GM18502 (cell line): ENCODE data around the gene HOXB3.

Experiments
- ATAC-seq: cut with Tn5 transposase; IDR thresholded peaks from one replicate; pipeline ENCODE4 v1.9.1; 2021; ENCODE audit warnings: mild to moderate bottlenecking; ENCODE audit not compliant: unreplicated experiment, poor library complexity

Gene HOXB3

DNA sequence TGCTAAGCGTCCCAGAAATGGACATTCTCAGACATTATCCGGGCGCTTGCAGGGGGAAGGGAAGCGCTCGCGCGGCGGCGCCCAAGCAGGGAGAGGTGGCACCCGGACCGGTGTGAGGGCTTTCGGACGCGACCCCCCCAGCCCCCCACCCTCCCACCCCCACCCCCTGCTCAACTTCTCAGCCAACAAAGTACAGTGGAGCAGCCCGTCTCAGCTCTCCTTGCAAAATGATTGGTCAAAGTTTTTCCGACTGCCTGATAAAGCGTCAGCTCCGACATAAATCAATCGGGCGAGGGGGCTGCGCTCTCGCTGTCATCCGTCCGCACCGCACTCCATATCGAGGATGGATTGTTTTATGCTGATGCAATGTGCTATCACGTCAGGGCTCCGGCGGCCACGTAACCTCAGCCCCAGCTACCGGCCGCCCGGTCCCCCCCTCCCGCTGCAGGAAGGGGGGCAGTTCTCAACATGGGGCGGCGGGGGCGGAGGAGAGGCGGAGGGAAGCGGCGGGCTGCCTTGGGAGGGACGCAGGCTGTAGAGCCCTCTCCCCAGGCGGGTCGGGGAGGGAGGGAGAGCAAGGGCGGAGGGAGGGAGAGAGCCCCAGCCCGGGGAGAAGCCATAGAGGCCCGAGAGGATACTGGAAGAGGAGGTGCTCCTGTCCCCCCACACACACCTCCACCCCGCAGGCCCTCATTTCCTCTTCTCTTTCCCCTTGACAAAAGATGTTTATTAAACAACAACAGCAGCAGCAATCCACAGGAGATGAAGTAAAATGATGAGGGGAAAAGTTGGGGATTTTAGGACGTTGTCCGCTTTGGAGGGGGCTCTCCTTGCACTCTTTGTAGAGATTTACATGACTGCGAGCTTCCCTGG is 36.4 kb upstream of the HOXB3 start, which contains the start of gene HOXB9:
TSS of gene HOXB9 (minus strand) at position 114 of the 873 bp plus-strand sequence. CDS start at position 25, 89 bp downstream.
- no peak for ATAC-seq

DNA sequence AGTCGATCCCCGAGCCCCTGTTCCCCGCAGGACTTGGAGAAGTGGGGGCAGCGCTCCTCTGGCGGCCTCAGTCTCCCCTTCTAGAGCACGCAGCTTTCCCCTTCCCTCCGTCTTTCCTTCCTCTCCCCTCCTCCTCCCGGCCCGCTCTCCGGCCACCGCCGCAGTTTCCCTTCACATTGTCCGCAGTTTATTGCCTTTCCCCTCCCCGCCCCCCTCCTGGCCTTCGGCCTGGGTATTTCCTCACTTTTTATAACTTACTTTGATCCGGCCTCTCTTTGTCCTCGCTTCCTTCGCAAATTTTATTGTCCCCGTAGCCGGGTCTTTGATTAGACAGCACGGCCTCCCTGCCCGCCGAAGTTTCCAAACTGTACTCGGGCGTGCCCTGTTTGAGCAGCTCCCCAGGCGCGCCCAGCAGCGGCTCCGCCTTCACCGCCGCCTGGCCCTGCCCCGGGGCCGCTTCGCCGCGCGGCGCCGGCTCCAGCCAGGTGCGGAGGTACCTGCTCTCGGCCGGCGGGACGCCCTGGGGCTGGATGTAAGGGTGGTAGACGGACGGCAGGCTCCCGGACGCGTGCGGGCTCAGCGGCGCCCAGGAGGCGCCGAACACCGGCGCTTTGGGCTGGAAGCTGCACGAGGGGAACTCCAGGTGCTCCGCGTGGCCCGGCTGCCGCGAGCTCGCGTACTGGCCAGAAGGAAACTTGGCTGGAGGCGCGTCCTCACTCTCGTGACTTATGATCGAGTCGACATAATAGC is 35.6 kb upstream of the HOXB3 start:
- no peak for ATAC-seq

GRCh38 chr17:48624544-48625494 is 34.8 kb upstream of the HOXB3 start:
- no peak for ATAC-seq

DNA sequence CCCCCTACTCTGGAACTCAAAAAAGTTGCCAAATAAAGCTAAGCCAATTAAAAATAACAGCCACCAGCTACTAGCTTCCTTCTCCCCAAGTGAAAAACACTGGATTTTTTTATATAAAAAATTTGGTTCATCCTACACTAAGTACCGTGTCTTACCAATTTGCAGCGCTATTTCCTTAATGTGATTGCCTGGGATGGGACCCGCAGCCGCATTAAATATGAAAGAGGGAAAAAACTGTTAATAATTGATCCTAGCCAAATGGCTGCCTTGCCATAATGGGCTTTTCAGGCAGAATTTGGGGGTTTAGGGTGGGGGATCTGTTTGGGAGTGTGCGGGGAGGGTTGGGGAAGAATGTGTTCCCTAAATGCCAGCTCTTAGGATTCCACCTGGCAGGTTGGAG is 34.1 kb upstream of the HOXB3 start:
- no peak for ATAC-seq

DNA sequence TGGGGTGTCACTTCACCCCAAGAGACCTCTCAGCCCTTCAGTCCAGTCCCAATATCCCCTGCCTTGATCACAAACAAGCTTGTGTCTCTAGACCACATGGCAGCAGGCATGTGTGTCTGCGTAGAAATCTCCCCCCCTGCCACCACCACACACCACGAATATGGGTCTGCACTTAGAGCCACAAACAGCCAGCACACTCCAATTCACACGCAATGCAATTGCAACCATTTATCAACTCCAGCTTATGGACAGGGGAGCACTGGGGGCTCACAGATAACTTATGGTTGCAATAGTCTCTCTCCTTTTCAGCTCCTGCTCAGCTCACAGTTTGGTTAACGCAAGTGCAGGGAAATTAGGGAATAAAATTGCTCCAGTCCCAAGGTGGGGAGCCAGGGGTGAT is 33.5 kb upstream of the HOXB3 start:
- ATAC-seq: no peak

- ATAC-seq: no peak
Observed at GRCh38 chr17:48622857-48623256, 32.8 kb upstream of the HOXB3 start.

DNA sequence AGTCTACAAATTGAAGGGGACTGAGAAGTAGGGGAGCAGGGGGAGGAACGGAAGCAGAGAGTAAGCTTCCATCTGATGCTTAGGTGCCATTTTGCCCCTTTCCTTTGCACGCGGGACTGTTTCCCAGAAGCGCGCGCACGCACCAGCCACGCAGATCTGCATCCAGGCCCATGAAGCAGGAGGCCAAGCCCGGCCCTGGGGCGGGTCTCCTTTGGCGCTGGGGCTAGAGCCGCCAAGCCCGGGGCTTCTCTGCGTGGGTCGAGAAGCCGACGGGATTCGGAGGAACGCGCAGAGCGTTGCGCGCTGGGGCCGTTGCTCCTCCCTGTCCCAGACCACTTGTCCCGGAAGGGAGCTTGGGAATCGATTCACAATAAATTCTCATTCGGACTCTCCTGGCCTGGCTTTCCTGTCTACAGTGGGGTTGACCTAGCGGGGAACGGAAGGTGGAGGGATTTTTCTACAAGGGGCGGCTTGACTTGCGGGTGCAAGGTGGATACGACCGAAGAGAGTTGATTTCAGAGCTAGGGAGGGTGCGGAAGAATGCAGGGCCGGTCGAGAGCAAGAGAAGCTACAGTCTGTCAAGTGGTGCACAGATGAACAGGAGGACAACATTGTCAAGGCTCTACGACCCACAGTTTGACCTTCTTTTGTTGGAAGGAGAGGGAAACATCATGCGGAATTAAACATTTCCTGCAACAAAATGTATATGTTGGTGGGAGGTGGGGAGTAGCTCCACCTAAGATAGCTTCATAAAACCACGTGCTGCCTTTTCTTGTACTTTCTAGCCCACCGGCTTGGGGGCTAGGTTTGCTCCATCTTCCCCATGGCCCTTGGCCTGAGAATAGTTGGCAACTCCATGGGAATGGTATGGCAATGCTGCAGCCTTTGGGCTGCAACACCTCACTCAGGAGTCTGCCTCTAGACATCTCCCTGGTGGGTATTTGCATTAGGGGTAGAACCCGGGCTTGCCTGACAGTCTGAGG is 31.7 kb upstream of the HOXB3 start:
- no peak for ATAC-seq

DNA sequence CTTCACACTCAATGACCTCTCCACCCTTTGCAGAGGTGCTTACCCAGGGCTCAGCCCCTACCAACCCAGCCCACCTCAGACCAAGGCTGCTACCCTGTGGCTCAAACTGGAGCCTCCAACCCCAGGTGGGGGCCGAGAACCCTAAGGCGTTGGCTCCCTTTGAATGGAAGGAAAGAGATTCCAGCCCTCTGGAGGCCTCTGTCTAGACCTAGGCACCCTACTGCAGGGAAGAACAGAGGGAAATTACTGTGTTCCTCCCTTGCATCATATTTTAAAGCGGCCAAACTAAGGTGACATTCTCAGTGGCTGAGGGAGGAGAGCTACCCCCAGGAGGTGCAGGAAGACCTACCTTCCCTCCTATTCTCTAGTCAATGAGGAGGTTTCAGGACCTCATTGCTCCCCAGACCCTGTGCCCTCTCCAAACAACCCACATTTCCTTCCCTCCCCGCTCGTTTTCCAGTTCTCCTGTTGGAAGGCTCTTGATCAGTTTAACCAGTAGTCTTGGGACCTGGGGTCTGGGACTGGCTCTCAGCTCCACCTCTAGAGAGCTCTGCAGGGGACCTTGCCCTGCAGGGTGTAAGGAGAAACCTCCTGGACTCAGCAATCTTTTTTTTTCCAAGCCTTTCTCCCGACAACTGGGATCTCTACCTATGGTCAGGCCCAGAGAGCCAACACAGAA is 30.6 kb upstream of the HOXB3 start:
- ATAC-seq: no peak

- ATAC-seq: no peak
Observed at GRCh38 chr17:48619826-48620449, 29.9 kb upstream of the HOXB3 start.

- no peak for ATAC-seq
Observed at GRCh38 chr17:48618256-48618896, 28.3 kb upstream of the HOXB3 start.

GRCh38 chr17:48617471-48618255 is 27.6 kb upstream of the HOXB3 start:
- no peak for ATAC-seq

DNA sequence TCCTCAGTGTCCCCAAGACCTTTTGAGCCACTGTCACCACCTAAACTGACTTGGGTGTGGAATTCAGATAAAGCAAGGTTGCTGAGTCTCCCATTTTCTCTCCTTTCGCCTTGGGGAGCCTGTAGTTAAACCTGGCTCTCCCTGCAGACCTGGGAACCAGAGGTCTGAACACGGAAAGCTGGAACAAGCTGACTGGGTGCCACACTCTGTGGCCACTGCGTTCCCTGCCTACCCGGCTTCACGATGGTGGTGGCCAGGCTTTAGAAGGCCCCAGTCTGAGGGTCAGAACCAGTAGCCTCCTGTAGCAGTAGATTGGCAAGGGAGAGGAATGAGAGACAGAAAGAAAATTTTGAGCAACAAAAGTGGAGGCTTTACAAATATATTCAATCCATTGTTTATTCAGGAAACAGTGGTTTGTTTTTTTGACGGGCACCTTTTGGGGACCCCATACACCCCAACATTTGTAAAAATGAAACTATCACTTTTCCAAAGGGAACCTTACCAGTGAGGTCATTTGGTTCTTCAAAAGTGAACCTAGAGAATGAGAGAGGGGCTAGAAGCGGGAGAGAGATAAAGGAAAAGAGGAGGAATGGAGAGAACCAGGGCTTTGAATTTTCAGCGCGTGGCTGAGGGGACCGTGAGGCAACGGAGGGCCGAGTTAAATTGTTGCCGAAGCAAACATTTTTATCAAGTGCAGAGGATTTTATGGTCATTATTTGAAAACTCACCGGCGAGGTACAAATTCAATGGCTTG is 26.9 kb upstream of the HOXB3 start:
- ATAC-seq: no peak

- ATAC-seq: no peak
Observed at GRCh38 chr17:48615963-48616716, 26.1 kb upstream of the HOXB3 start.

DNA sequence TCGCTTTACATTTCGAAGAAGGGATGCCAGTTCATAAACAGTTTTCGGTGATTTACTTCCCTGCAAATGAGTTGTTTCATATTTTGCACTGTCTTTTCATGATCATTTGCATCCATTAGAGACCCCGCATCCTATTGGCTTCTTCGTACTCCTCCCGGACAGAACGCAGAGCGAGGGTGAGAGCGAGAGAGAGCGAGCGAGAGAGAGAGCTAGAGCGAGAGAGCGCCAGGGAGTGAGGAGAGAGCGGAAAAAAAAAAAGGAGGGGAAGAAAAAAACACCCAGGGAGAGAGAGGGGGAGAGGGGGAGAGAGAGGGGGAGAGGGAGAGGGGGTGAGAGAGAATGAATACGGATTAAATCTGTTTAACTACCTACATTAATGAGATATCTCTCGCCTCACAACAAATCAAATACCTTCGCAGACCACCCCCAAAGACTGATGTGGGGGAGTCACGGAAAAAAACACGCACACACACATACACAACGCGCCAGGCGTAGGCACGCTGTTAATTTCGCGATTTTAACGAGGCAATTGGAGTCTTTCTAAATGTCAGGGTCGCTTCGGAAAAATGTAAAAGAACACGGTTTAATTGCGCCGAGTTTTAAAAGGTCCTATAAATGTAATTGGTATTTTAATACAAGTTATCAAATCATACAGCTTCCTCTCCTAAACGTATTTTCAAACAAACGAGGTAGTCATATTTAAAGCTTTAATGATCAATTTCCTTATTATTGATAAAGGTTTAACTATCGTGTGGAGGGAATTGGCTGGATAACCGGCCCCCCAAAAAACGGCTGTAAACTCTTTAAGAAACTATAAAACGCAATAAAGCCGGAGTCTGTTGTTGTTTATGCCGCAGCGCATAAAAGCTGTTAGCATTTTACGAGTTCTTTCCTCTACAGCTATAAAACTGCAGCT is 25.3 kb upstream of the HOXB3 start, which contains the start of gene HOXB8:
TSS of gene HOXB8 (minus strand) at position 246 of the 916 bp plus-strand sequence. CDS start 588 bp downstream, outside the sequence.
- no peak for ATAC-seq
